ENCODE measurements around the gene ADAT3.

ADAT3 gene

DNA sequence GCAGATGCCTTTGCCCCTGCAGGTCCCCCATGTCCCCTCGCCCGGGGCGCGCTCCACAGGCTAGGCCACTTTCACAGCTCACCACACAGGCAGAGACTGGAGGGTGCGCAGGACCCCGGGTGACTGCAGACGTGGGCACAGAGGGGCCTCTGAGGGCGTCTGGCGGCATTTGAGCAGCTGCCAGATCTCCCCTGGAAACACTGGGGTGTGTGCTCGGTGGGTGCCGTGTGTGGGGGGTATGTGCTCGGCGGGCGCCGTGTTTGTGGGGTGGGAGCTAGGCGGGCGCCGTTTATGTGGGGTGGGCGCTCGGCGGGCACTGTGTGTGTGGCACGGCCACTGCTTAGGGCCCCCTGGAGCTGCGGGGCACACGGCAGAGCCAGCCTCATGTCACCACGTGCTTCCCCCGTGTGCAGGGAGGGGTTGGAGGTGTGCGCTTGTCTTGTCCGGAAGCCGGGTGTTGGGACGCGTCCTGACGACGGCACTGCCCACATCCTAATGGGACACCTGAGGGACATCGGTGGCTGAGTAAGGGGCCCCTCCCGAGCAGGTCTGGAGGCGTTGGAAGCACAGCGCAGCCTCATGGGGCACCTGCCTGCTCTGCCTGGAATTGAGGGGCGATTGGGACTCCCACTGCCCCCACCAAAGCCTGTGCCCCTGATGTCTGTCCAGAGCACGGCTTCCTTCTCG lies 52.5 kb downstream of the ADAT3 start:
- DNase-seq (ENCODE audit: low read depth): no peak

DNA sequence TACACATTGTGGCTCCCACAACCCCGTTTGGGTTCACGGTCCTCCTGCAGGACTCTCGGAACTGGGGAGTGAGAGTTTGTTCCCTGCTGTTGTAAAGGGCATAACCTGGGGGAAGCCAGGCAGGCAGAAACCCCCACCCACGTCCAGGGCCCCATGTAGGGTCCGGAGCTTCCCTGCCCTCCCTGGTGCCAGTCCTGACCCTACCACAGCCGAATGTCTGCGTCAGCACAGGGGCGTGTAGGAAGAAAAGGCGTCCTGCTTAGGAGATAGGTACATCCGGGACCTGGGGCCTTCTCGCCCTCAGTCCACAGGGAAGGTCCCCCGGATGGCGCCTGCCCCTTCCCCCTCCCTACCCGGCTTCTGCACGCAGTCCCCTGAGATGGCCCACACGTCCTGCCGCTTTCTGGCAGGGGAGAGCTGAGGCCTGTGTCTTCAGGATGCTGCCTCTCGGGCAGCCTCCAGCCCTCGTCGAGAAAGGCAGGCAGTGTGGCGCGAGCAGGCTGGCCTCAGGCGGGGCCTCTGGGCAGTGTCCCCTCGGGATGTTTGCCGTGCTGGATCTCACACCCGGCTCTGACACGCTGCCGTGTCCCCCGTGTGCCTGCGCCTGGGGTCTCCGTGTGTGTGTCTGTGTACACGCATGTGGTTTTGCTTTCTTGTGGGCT lies 54.9 kb downstream of the ADAT3 start:
- no peak for DNase-seq (ENCODE audit: low read depth)

DNA sequence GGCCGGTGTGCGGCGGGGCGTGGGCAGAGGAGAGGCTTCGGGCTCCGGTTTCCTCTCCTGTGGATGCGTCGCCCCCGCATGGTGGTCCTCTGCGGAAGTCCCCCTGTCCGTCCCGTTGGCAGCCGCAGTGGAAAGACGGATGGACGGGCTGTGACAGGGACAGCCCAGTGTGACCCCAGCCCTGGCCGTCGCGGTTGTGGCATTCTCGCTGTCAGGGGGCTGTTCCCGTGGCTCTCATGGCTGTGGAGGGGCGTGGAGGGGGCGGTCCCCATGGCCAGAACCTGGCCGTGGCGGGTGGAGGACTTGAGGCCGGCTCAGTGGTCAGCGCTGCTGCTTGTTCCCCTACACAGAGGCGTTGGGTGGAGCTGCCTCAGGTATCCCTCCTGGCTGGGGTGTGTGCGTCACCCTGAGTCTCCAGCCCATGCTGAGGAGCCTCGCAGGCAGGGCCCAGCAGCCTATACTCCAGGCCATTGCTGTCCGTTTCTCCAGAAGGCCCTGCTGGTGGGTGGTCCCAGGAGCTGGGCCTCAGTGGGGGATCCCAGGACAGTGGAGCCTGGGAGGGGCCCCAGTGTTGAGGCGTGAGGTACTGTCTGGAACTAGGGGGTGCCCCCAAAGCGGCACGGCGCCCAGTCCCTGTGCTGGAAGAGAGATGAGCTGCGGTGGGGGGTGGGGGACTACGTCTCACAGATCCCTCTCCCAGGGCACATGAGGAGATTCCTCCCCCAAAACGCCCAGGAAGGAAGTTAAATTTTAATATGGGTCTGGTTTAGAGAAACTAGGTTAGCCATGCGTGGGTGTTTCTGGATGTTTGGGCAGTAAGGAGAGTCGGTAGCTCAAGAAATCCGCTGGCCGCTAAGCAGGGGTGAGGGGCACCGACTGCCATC lies 56.0 kb downstream of the ADAT3 start:
- DNase-seq (ENCODE audit: low read depth): no peak

DNA sequence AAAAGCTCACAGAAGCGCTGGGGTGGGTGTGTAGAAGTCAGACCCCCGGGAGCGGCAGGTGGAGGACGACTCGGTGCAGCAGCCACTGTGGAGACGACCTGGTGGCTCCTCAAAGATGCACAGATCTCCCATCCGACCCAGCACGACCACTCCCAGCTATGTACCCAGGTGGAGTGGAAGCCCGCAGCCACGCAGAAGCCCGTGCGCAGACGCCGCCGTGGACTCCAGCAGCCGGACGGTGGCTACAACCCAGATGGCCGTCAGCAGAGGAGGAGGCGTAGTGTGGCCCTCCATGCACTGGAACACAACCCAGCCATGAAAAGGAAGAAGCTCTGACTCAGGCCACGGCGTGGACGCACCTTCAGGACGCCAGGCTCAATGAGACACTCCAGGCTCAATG lies 57.5 kb downstream of the ADAT3 start:
- no peak for DNase-seq (ENCODE audit: low read depth)
